B cell (primary cell): ENCODE measurements around the gene SMC6. TPM values are rescaled to one million over a fixed set of nuclear protein-coding genes. Genes with fewer than 3 reads are reported as not detected.
A peak's percentile ranks its signal among the peaks of the same experiment; 100 is the strongest.

Experiments
- ATAC-seq: fragments of 200-7000 bp; cut with Tn5 transposase; one replicate; pipeline ENCODE4 v1.10.0; 2021; ENCODE audit warnings: low read depth, mild to moderate bottlenecking, moderate number of reproducible peaks, moderate library complexity
- CTCF ChIA-PET: fragments of 350-600 bp; sonication (Branson Sonifier 250); formaldehyde crosslinking; loops from one replicate; lab custom pipeline; 2021; ENCODE audit warnings: antibody characterized with exemption, inconsistent platforms; lab: Charles Lee
- POLR2A ChIA-PET: fragments of 350-600 bp; sonication (Branson Sonifier 250); formaldehyde crosslinking; loops from one replicate; lab custom pipeline; 2021; ENCODE audit warnings: antibody characterized with exemption; lab: Charles Lee
- DNase-seq: peaks from one replicate; pipeline ENCODE4 v3.0.0; 2013
- H2AFZ ChIP-seq: 2 replicates; pipeline ENCODE4 v1.6.1; 2012; ENCODE audit warnings: mild to moderate bottlenecking, low read depth, low read length; ENCODE audit not compliant: insufficient read depth, poor library complexity, severe bottlenecking
- H3K27ac ChIP-seq, 2 donors: 1 replicate in 1 of 2; 2 replicates in 1 of 2; pipeline ENCODE4 v1.5.1; 2012 to 2013; ENCODE audit warnings: low read length in 2 of 2, mild to moderate bottlenecking in 2 of 2, moderate library complexity in 1 of 2
- H3K27me3 ChIP-seq, 4 experiments: fragments of 200-600 bp in 1 of 4; sonication (generic) in 1 of 4; replicated peaks in 1 of 4; 1 replicate in 2 of 4; 2 replicates in 2 of 4; pipeline versions ENCODE4 v1.6.1 to v1.7.0; 2013 to 2016; ENCODE audit warnings: low read length in 3 of 4, mild to moderate bottlenecking in 2 of 4, mixed read lengths in 1 of 4, moderate library complexity in 1 of 4; ENCODE audit not compliant: insufficient read depth in 4 of 4, control insufficient read depth in 3 of 4; ENCODE audit errors: control extremely low read depth in 1 of 4
- H3K36me3 ChIP-seq, 2 experiments: replicated peaks in 1 of 2; 1 replicate in 1 of 2; 2 replicates in 1 of 2; pipeline versions ENCODE4 v1.6.1 to v1.7.1; 2013; ENCODE audit warnings: low read length in 1 of 2; ENCODE audit not compliant: insufficient read depth in 2 of 2, control insufficient read depth in 1 of 2; ENCODE audit errors: control extremely low read depth in 1 of 2, extremely low read depth in 1 of 2
- H3K4me1 ChIP-seq, 2 donors: fragments of 200-600 bp in 1 of 2; sonication (generic) in 1 of 2; 1 replicate in 1 of 2; 2 replicates in 1 of 2; pipeline versions ENCODE4 v1.5.1 to v1.6.1; 2013 to 2017; ENCODE audit warnings: low read length in 2 of 2; ENCODE audit not compliant: control insufficient read depth in 2 of 2, insufficient read depth in 2 of 2
- H3K4me2 ChIP-seq: replicated peaks from 2 replicates; pipeline ENCODE3; 2012; ENCODE audit warnings: mild to moderate bottlenecking, low read depth, low read length; ENCODE audit not compliant: poor library complexity, severe bottlenecking
- H3K4me3 ChIP-seq, 5 experiments: fragments of 200-600 bp in 1 of 5; sonication (generic) in 1 of 5; 1 replicate in 3 of 5; 2 replicates in 2 of 5; pipeline versions ENCODE4 v1.5.1 to v1.7.0; 2011 to 2016; ENCODE audit warnings: low read length in 4 of 5, mild to moderate bottlenecking in 4 of 5, low read depth in 2 of 5, control low read depth in 1 of 5, moderate library complexity in 1 of 5; ENCODE audit not compliant: insufficient read depth in 1 of 5; ENCODE audit errors: control extremely low read depth in 1 of 5, extremely low read depth in 1 of 5
- H3K79me2 ChIP-seq: fragments of 200-600 bp; sonication (generic); one replicate; pipeline ENCODE4 v1.6.0; 2016; ENCODE audit warnings: low read length; ENCODE audit not compliant: control insufficient read depth, insufficient read depth
- H3K9ac ChIP-seq: fragments of 200-600 bp; sonication (generic); 2 replicates; pipeline ENCODE4 v1.6.1; 2017; ENCODE audit warnings: mild to moderate bottlenecking, low read length, moderate library complexity
- H3K9me3 ChIP-seq, 3 donors: one replicate each; pipeline versions ENCODE4 v1.6.1 to v1.7.1; 2013; ENCODE audit warnings: low read length in 2 of 3; ENCODE audit not compliant: control insufficient read depth in 2 of 3, insufficient read depth in 1 of 3; ENCODE audit errors: control extremely low read depth in 1 of 3
- H4K20me1 ChIP-seq: 2 replicates; pipeline ENCODE4 v1.6.0; 2012; ENCODE audit warnings: mild to moderate bottlenecking, low read length; ENCODE audit not compliant: insufficient read depth, control insufficient read depth, poor library complexity, severe bottlenecking
- H3K27ac Mint-ChIP-seq: one replicate; pipeline ENCODE4 v1.8.0; 2021; ENCODE audit warnings: mixed read lengths
- H3K27me3 Mint-ChIP-seq: one replicate; pipeline ENCODE4 v1.8.0; 2021; ENCODE audit warnings: mixed read lengths
- H3K4me1 Mint-ChIP-seq: one replicate; pipeline ENCODE4 v1.8.0; 2021; ENCODE audit warnings: mixed read lengths
- H3K4me3 Mint-ChIP-seq: one replicate; pipeline ENCODE4 v1.8.0; 2021; ENCODE audit warnings: mixed read lengths
- H3K9me3 Mint-ChIP-seq: one replicate; pipeline ENCODE4 v1.8.0; 2022; ENCODE audit warnings: mixed read lengths; ENCODE audit not compliant: insufficient read depth
- EZH2 ChIP-seq: IDR thresholded peaks from 2 replicates; pipeline ENCODE4 v1.6.1; 2012; ENCODE audit warnings: borderline replicate concordance, low read depth, mild to moderate bottlenecking, moderate library complexity, low read length; ENCODE audit not compliant: insufficient read depth, poor library complexity, severe bottlenecking
- WGBS: methylation state at CpG from one replicate; pipeline ENCODE4 v1.1.5; 2013; ENCODE audit warnings: missing lambda C conversion rate; ENCODE audit not compliant: insufficient coverage; 5-methylcytosine and 5-hydroxymethylcytosine counted together
- intact Hi-C: fragments of 100-400 bp; cut with micrococcal nuclease; formaldehyde crosslinking; loops from one replicate; pipeline ENCODE4 v1.10.0; 2022
- polyA plus RNA-seq: library from polyadenylated mRNA; depleted of rRNA; stranded (reverse); fragments of >200 nt; gene quantifications from 2 replicates; pipeline ENCODE4 v1.2.3, GENCODE V29; 2012
- total RNA-seq, 2 donors: library from RNA; stranded (reverse); fragments of 120-200 nt in 1 of 2; gene quantifications; 1 replicate in 1 of 2; 2 replicates in 1 of 2; pipeline versions ENCODE4 v1.2.3 to v1.2.4, GENCODE V29; 2013 to 2022
- TF ChIP-seq, protein P1 (sequence below): fragments of 200-600 bp; IDR thresholded peaks from one replicate; pipeline ENCODE4 v1.8.0; 2022; ENCODE audit warnings: antibody characterized with exemption, mild to moderate bottlenecking

The SMC6 gene
- total and polyA plus RNA-seq, 2 donors (not counting 1 experiment from before 2014, with no cell fraction given) = 27.2 to 111 TPM

DNA sequence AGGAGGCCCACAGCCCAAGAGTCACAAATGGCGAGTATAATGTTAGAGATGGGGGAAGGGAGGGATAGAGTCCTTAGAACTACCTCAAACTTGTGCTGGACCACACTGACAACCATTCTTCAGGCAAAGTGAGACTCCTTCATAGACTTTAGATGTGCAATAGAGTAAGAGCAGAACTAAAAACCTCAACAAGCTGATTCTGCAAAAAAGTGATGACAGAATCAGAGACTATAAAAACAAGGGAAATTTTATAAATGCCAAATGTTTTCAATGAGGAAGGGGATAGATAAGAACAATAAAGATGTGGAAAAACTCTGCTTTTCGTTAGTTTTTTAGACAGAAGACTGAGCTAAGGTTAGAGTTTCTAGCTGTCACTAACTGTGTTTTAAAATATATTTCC is 17.7 kb downstream of the SMC6 start:
- Histone ChIP-seq H3K79me2 (peaks cover 44% of the 10 kb centered on the region), H3K4me2 (no peak overlapping the region), H3K9ac (no peak overlapping the region), H3K27me3 (no peaks in the 10 kb centered on the region), H4K20me1 (peaks cover 6% of the 10 kb centered on the region), H3K36me3 (peaks cover 17 to 89% of the 10 kb centered on the region in 2 experiments), H3K4me1 (no peaks in the 10 kb centered on the region), H3K4me3 (no peak overlapping the region), H3K27ac (peak overlapping the region in 1 of 2 donors; percentile 10), H2AFZ (no peak overlapping the region), H3K9me3 (no peaks in the 10 kb centered on the region)
- ChIA-PET POLR2A (no interaction called here), CTCF (interaction anchor here (1.0 to 6.1 kb wide), 2 partner anchors 17 to 92 kb away, joined by 4 to 41 read pairs; no protein-coding TSS in a partner anchor)
- TF ChIP-seq, protein P1, sequence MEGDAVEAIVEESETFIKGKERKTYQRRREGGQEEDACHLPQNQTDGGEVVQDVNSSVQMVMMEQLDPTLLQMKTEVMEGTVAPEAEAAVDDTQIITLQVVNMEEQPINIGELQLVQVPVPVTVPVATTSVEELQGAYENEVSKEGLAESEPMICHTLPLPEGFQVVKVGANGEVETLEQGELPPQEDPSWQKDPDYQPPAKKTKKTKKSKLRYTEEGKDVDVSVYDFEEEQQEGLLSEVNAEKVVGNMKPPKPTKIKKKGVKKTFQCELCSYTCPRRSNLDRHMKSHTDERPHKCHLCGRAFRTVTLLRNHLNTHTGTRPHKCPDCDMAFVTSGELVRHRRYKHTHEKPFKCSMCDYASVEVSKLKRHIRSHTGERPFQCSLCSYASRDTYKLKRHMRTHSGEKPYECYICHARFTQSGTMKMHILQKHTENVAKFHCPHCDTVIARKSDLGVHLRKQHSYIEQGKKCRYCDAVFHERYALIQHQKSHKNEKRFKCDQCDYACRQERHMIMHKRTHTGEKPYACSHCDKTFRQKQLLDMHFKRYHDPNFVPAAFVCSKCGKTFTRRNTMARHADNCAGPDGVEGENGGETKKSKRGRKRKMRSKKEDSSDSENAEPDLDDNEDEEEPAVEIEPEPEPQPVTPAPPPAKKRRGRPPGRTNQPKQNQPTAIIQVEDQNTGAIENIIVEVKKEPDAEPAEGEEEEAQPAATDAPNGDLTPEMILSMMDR = no peak
- TF ChIP-seq EZH2 = no peak
- H3K27ac Mint-ChIP-seq = no peak overlapping the region
- H3K27me3 Mint-ChIP-seq = no peaks in the 10 kb centered on the region
- intact Hi-C loops = no loop called here
- no peaks in the 10 kb centered on the region for H3K9me3 Mint-ChIP-seq
- no peak overlapping the region for H3K4me3 Mint-ChIP-seq
- no peak for DNase-seq
- WGBS = no CpG with 5 or more reads among the region's 2 CpGs
- H3K4me1 Mint-ChIP-seq = peaks cover 9% of the 10 kb centered on the region
- no peak for ATAC-seq

GRCh38 chr2:17733599-17733998 is 20.0 kb downstream of the SMC6 start:
- Histone ChIP-seq H2AFZ (no peak overlapping the region), H4K20me1 (no peaks in the 10 kb centered on the region), H3K4me2 (no peak overlapping the region), H3K4me3 (no peak overlapping the region), H3K27me3 (no peaks in the 10 kb centered on the region), H3K36me3 (peaks cover 20 to 83% of the 10 kb centered on the region in 2 experiments), H3K27ac (peak overlapping the region in 1 of 2 donors; percentile 24), H3K9ac (no peak overlapping the region), H3K4me1 (no peaks in the 10 kb centered on the region), H3K9me3 (no peaks in the 10 kb centered on the region), H3K79me2 (peaks cover 24% of the 10 kb centered on the region)
- ATAC-seq (no peak), DNase-seq (no peak)
- Mint-ChIP-seq H3K27ac (peak overlapping the region; percentile 1), H3K4me3 (no peak overlapping the region), H3K9me3 (no peaks in the 10 kb centered on the region), H3K4me1 (peaks cover 6% of the 10 kb centered on the region), H3K27me3 (no peaks in the 10 kb centered on the region)
- POLR2A ChIA-PET = no interaction called here
- CTCF ChIA-PET = interaction anchor here (0.8 to 6.1 kb wide), 6 partner anchors 14 to 109 kb away, joined by 3 to 41 read pairs (median 4); partner anchors contain the start of gene GEN1
- no CpG with 5 or more reads among the region's 1 CpG for WGBS
- TF ChIP-seq, protein P1 = no peak
- TF ChIP-seq EZH2 = no peak
- intact Hi-C loops = no loop called here
